Ishikawa (cell line): ENCODE measurements around the gene ZNF219.

Experiments
- CREB1 ChIP-seq: IDR thresholded peaks from 2 replicates; pipeline ENCODE4 v1.6.1; 2012; ENCODE audit warnings: low read depth
- EP300 ChIP-seq: IDR thresholded peaks from 2 replicates; pipeline ENCODE4 v1.6.1; 2012; ENCODE audit warnings: borderline replicate concordance
- MAX ChIP-seq: IDR thresholded peaks from 2 replicates; pipeline ENCODE4 v1.6.1; 2012
- NFIC ChIP-seq: IDR thresholded peaks from 2 replicates; pipeline ENCODE4 v1.6.1; 2012
- REST ChIP-seq: IDR thresholded peaks from 2 replicates; pipeline ENCODE4 v1.6.1; 2012; ENCODE audit warnings: low read depth, mild to moderate bottlenecking
- TEAD4 ChIP-seq: IDR thresholded peaks from 2 replicates; pipeline ENCODE4 v1.6.1; 2012
- YY1 ChIP-seq: IDR thresholded peaks from 2 replicates; pipeline ENCODE4 v1.6.1; 2012; ENCODE audit warnings: low read depth

GRCh38 chr14:21077672-21078071 is 20.8 kb downstream of the ZNF219 start:
- TF ChIP-seq MAX (no peak), YY1 (no peak), CREB1 (no peak), EP300 (no peak), REST (no peak), TEAD4 (no peak), NFIC (no peak)
